GM18511 (cell line): ENCODE results near the gene HTT-AS.
"Not testable (repeated sequence)": the region's sequence is repeated elsewhere in the genome, so short reads cannot be mapped to it uniquely, and the experiment has no call there.

Experiments
- ATAC-seq: cut with Tn5 transposase; IDR thresholded peaks from one replicate; pipeline ENCODE4 v1.9.1; 2021; ENCODE audit warnings: mild to moderate bottlenecking, moderate library complexity; ENCODE audit not compliant: unreplicated experiment

The HTT-AS gene

DNA sequence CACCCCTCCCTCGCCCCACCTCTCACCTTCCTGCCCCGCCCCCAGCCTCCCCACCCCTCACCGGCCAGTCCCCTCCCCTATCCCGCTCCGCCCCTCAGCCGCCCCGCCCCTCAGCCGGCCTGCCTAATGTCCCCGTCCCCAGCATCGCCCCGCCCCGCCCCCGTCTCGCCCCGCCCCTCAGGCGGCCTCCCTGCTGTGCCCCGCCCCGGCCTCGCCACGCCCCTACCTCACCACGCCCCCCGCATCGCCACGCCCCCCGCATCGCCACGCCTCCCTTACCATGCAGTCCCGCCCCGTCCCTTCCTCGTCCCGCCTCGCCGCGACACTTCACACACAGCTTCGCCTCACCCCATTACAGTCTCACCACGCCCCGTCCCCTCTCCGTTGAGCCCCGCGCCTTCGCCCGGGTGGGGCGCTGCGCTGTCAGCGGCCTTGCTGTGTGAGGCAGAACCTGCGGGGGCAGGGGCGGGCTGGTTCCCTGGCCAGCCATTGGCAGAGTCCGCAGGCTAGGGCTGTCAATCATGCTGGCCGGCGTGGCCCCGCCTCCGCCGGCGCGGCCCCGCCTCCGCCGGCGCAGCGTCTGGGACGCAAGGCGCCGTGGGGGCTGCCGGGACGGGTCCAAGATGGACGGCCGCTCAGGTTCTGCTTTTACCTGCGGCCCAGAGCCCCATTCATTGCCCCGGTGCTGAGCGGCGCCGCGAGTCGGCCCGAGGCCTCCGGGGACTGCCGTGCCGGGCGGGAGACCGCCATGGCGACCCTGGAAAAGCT, at the start of gene HTT-AS, which contains the start of gene HTT:
Gene HTT-AS, minus strand, starts transcription at position 461 of the 768 bp plus-strand sequence.
Gene HTT, plus strand, starts transcription at position 604 of the 768 bp plus-strand sequence. Its CDS starts 145 bp downstream, at position 749.
- ATAC-seq, result peak; percentile 79

DNA sequence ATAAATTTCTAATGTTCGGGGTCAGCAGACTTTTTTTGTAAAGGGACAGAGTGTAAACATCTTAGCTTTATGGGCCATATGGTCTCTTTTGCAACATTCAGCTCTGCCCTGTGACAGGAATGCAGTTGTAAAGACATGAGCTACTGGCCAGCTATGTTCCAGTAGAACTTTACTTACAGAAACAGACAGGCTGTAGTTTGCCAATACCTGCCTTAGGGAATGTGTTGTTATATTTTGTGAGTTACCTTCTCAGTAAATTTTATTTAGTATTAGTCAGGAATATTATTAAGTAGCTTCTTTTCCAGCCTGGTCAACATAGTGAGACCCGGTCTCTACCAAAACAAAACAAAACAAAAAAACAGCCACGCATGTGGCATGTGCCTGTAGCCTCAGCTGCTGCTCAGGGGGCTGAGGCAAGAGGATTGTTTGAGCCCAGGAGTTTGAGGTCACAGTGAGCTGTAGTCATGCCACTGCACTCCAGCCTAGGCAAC, 48.9 kb upstream of the HTT-AS start:
- no peak for ATAC-seq

DNA sequence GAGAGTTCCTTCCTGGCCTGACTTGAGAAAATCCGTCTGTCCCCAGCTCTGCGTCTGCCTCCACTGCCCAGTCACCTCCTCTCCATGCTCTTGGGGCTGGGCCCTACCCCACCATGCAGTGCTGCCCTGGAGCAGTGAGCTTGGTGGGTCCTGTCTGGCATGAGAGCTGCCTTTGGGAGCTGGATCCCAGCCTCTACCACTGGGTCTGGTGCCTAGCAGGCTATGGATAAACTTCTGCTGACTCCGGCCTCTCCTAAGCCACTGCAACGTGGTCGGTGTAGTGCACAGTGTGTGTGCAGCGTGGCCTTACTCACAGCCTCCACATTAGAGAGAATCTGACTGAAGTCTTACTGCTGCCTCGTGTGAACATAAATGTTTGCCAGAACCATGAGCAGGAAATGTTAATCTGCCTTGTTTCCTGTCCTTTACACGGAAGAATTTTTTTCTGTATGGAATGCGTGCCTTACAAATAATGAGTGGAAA, 47.8 kb upstream of the HTT-AS start:
- no peak for ATAC-seq

DNA sequence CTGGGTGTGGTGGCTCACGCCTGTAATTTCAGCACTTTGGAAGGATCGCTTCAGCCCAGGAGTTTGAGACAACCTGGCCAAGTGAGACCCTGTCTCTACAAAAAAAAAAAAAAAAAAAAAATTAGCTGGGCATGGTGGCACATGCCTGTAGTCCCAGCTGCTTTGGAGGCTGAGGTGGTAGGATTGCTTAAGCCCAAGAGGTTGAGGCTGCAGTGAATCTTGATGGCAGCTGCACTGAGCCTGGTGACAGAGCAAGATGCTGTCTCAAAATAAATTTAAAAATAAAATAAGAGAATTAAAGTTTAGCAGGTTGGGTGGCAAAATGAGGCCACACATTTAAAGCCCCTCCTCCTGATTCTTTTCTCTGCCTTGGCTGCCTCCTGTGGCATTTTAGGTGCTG, 47.3 kb upstream of the HTT-AS start:
- no peak for ATAC-seq

DNA sequence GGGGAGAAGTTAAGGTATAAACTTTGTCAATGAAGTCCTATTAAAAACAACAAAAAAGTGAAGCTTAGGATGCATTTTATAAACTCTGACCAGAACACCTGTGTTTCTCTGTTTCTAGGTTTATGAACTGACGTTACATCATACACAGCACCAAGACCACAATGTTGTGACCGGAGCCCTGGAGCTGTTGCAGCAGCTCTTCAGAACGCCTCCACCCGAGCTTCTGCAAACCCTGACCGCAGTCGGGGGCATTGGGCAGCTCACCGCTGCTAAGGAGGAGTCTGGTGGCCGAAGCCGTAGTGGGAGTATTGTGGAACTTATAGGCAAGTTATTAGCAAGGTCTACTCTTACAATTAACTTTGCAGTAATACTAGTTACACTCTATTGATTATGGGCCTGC, 46.8 kb upstream of the HTT-AS start:
- ATAC-seq, result no peak

DNA sequence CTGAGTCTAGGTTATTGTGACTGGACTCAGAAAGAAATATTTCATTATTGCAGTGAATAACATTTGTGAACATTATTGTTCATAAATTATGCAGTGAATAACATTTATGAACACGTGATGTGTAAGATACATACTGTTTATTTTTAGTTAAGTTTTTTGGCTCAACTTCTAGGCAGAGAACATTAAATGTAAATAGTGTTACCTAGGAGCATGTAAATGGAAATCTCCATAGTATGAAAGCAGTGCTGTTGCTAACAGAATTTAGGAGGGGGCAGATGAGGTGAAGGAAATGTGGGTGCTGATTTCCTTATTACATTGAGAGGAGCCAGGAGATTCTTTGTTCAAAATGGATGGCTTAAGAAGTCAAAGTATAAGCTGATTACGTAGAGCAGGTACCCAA, 45.1 kb upstream of the HTT-AS start:
- no peak for ATAC-seq

DNA sequence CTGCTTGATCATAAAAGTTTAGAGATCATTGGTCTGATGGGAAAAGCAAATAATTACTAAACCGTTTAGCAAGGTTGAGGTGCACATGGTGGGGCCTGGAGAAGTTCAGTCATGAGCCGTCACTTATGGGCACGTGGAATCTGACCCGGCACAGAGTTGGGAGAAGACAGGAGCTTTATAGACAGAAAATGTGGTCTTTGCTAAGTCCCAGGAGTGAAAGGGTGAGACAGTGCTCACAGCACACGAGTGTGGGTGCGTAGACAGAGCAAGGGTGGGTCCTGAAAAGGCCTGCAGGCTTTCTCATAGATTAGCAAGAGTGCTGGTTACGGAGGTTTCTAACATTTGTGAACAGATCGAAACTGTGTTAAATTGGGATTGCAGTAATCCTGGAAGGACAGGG, 44.0 kb upstream of the HTT-AS start:
- ATAC-seq, result no peak

DNA sequence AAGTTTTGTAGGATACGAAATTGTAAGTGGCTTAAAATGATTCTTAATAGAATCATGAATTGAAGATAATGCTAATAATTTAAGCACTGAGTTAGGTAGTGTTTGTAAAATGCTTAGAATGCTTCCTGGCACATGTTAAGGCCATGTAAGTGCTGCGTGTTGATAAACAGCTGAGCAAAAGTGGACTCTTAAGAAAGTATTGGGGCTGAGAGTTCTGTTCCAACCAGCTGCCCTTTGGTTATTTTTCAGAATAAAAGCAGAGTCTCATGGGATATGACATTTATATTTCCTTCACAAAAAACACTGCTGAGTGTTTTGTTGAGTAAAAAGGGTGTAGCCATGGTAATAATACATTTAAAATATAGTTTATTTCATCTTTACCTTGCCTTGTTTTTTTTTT, 42.6 kb upstream of the HTT-AS start:
- no peak for ATAC-seq

DNA sequence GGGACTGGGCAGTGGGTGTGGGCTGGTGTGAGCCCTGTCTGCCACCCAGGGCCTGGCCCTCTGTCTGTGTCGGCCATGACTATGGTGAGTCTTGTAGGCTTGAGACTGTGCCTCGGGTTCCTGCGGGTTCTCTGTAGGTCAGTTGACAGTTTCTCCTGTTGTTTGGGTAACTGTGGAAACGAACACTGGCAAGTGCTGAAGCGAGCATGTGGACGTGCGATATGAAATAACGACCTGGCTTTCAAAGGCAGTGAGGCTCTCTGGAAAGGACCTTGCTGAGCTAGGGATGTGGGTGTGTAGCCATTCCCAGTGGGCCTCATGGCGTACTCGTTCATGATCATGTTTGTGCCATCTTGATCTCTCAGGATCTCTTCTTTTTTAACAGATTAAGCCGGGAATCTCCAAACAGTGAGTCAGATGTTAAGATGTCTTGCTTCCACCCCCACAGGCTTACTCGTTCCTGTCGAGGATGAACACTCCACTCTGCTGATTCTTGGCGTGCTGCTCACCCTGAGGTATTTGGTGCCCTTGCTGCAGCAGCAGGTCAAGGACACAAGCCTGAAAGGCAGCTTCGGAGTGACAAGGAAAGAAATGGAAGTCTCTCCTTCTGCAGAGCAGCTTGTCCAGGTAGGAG, 41.4 kb upstream of the HTT-AS start:
- no peak for ATAC-seq

DNA sequence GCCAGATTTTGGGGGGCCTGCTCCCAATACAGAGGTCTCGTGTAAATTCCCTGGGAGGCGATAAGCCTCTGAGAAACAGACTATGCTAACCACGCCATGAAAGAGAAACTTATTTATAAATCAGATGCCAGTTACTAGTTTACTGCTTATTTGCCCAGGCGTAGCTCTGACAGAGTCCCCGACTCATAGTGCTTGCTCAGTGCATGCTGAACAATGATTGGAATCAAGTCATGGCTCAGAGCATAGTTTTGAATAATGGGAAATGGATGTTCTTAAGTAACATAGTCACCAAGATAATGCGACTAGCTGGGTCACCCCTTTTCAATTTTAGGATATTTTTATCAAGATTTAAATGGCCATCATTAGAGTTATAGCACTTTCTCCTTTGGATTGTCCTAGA, 40.0 kb upstream of the HTT-AS start:
- no peak for ATAC-seq

DNA sequence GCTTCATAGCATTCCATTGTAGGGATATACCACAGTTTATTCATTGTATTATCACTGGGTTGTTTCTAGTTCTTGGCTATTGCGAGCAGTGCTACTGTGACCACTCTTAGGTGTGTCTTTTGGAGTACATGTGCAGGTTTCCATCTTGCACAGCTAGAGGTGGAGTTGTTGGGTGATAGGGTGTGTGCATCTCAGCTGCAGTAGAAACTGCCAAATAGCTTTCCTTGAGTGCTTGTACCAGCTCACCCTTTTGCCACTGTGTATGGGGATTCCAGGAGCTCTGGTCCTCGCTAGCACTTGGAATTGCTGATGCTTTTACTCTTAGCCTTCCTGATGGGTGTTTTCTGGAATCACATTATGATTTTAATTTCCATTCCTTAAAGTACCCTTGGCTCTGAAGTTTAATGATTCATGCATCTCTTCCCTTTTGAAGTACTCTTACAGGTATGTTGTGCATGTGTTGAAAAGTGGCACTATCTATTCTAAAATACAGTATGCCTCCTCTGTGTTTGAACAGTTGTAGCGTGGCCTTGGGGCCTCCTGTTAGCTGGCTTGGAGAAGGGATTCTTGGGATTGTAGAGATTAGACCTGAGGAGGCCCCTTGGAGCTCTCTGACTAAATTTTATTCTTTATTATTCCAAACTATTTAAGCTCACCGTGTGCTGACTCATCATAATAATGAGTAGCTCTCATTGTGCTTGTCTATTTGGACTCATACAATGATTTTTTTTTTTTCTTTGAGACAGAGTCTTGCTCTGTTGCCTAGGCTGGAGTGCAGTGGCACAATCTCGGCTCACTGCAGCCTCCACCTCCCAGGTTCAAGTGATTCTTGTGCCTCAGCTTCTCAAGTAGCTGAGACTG, 38.5 kb upstream of the HTT-AS start:
- no peak for ATAC-seq

DNA sequence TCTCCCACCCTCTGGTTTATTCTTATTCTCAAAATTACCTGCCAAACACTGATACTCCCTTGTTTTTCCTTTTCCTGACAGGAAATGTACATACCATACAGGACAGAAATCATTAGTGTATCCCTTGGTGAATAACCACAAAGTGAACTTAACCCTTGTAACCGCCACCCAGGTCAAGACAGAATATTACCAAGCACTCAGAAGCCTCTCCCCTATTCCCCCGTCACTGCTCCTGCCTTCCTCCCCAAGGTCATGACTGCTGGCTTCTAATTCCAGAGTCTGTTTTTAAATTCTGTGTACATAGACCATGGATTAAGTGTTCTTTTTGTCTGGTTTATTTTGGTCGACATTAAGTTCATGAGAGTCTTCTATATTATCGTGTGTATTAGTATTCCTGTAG, 37.9 kb upstream of the HTT-AS start:
- no peak for ATAC-seq

DNA sequence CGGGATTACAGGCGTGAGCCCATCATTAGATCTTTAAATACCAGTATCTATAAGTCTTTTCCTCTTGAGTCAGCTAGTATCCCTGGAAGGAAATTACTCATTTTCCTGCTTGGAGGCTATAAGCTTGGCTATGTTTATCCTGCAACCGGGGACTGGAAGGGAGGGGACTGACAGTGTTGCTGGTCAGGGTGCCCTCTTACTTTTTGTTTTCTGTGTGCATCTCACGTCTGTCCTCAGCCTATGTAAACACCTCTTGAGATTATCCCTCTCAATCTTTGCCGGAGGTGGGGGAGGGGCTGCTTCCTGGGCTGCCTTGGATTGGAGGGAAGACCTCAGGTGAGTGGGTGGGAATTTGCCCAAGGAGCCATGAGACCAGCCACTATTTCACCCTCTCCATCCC, 37.1 kb upstream of the HTT-AS start:
- ATAC-seq, result no peak

DNA sequence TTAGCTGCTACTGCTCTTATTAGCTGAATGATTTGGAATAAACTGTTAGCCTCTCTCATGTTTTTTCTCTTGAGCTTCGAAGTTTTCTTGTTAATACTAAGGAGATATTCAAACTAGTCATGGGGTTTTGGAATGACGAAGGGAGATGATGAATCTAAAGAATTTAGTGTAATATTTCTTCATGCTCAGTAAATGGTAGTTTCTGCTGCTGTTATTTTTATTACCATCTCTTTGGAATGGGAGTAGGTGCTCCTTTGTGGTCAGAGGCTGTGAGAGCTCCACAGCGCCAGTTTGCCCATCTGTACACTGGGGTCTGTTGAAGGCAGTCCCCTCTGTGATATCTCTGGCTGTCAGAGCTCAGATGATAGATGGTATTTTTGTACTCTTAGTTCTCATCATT, 33.9 kb upstream of the HTT-AS start:
- ATAC-seq, result no peak

DNA sequence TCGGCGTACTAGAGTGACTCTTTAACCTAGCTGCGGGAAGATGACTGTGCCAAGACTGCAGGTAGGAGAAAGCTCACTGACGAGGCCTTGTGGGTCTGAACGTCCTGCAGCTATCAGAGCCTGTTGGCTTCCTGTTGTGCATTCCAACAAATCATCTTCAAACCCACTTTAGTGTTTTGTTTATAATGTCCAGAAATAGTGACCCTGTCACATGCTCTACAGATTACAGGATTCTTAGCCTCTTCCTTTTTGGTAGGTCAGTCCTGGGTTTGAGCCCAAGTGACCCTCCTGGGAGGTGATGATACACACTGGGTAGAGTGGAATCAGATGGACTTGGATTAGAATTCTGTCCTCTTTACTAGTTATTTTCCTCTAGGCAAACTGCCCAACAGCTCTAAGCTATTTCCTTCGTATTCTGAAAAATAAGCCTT, 33.4 kb upstream of the HTT-AS start:
- ATAC-seq, result no peak

DNA sequence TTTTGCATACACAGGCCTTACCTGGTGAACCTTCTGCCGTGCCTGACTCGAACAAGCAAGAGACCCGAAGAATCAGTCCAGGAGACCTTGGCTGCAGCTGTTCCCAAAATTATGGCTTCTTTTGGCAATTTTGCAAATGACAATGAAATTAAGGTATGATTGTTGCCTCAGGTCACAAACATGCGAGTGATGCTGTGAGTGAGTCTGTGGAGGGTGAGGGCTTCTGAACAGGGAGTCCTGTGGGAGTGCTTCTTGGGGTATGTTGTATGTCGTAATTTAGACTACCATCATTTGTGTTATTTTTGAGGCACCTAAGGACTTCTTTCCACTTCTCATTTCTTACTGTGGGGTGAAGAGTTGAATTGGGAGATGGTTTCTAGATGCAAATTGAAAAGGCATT, 32.9 kb upstream of the HTT-AS start:
- no peak for ATAC-seq

DNA sequence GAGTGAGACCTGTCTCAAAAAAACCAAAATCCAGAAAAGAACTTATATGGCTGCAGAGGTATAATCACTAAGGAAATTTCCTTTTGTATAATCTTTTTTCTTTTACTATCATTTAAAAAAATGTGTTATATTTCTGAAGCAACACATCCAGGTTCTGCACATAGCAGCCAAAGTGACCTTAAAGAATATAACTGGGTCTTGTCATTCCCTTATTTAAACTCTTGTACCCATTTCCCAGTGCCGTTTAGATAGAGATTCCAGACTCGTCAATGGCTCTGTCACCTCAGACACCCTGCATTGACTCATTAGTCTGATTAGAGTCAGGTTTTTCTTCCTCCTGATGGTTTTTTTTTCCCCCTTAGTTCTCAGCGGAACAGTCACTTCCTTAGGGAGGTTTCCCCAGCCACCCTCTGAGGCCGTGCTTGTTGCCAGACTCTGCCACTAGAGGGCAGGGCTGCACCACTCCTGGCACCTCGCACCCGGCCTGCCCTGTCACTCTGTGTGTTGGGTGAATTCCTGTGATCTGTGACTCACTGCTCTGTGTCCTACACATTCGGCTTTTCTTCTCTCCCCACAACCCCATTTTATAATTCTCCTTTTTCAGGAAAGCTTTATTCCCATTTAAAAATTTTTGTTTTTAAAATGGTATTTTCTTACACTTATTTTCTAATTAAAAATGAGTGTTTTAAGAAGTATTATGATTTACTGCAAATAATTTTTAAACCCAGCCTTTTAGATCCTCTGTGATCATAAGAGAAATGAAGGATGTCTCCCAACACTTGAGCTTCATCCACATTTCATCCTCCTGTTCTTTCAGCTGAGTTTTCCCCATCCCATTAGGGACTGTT, 32.2 kb upstream of the HTT-AS start:
- peak; percentile 95 for ATAC-seq

DNA sequence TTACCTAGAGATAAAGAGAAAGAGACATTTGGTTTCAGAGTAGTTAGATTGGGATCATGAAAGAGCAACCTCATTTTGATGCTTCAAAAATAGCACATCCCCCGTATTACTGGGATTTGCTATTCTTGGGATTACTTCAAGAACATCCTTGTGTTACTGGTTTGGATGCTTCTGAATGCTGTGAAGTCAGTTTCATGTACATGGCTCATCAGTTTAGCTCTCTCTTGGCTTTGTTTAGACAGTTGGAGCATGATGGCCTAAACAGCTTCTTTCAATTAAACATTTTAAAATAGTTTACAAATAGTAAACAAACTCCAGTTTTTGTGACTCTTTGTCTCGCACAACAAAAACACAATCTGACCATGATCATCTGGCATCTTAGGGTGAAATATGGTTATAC, 24.0 kb upstream of the HTT-AS start:
- ATAC-seq, result no peak

DNA sequence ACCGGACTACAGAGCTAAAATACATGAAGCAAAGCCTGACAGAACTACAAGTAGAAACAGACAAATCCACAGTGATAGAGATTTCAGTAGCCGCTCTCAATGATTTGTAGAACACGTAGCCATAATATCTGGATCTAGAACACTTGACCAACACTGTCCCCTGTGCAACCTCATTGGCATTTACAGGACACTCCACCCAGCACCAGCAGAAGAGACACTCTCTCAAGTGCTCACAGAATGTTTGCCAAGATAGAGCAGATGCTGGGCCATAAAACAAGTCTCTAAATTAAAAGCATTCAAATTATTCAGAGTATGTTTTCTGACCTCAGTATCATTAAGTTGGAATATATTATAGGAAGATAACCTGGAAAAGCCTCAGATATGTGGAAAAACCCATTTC, 21.9 kb upstream of the HTT-AS start:
- no peak for ATAC-seq

DNA sequence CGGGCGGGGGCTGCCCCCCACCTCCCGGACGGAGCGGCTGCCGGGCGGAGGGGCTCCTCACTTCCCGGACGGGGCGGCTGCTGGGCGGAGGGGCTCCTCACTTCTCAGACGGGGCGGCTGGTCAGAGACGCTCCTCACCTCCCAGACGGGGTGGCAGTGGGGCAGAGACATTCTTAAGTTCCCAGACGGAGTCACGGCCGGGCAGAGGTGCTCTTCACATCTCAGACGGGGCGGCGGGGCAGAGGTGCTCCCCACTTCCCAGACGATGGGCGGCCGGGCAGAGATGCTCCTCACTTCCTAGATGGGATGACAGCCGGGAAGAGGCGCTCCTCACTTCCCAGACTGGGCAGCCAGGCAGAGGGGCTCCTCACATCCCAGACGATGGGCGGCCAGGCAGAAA, 20.4 kb upstream of the HTT-AS start:
- not testable (repeated sequence) for ATAC-seq
